HTERT RPE-1 (cell line): ENCODE measurements around the gene COL6A6.

Source experiments
- in situ Hi-C: fragments of 300-500 bp; cut with MboI; formaldehyde crosslinking; loops from 4 replicates; pipeline ENCODE4 v1.14.3; 2020; ENCODE audit warnings: low sequenced_read_pairs

The COL6A6 gene, protein sequence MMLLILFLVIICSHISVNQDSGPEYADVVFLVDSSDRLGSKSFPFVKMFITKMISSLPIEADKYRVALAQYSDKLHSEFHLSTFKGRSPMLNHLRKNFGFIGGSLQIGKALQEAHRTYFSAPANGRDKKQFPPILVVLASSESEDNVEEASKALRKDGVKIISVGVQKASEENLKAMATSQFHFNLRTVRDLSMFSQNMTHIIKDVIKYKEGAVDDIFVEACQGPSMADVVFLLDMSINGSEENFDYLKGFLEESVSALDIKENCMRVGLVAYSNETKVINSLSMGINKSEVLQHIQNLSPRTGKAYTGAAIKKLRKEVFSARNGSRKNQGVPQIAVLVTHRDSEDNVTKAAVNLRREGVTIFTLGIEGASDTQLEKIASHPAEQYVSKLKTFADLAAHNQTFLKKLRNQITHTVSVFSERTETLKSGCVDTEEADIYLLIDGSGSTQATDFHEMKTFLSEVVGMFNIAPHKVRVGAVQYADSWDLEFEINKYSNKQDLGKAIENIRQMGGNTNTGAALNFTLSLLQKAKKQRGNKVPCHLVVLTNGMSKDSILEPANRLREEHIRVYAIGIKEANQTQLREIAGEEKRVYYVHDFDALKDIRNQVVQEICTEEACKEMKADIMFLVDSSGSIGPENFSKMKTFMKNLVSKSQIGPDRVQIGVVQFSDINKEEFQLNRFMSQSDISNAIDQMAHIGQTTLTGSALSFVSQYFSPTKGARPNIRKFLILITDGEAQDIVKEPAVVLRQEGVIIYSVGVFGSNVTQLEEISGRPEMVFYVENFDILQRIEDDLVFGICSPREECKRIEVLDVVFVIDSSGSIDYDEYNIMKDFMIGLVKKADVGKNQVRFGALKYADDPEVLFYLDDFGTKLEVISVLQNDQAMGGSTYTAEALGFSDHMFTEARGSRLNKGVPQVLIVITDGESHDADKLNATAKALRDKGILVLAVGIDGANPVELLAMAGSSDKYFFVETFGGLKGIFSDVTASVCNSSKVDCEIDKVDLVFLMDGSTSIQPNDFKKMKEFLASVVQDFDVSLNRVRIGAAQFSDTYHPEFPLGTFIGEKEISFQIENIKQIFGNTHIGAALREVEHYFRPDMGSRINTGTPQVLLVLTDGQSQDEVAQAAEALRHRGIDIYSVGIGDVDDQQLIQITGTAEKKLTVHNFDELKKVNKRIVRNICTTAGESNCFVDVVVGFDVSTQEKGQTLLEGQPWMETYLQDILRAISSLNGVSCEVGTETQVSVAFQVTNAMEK (N-terminal part only)

DNA sequence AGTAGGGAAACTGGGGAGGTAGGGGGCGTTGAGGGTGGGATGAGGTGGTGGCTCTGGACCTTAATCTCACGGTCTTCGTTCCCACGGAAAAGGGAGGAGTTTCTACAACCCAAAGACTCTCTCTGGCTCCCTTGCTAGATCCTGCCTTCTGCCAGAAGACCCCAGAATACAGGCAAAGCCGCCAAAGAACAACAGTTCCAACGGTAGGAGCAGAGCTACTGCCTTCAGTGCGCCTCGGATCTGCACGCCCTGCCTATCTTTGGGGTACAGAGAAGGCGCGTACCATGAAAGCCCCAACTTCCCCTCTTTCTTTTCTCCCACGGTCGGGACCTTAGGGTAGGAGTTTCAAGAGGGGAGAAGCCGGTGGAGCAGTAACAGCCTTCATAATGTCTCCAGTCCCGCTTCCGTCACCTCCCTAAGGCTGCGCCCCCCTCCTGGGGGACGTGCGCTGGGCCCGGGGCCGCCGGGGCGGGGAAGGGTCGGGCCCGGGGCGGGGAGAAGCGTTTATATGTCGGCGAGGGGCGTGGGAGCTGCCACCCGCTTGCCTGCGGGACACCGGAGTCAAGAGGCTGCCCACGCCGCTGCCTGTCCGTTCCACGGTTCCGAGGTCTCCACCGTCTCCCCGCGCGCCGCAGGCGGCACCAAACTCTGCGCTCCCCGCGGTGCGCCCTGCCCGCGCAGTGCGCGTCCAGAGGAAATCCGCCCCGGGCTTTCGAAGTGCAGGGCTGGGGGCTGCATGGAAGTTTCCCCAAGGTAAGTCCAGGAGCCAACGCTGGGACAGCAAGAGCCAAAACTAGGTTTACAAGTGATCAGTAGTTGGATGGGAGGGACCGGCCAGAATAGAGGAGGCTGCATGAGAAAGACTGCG lies at the start of gene COL6A6:
TSS of gene COL6A6 (plus strand) at position 533 of the 868 bp plus-strand sequence. CDS start 43,188 bp downstream, outside the sequence.
- in situ Hi-C loops: no loop called here

DNA sequence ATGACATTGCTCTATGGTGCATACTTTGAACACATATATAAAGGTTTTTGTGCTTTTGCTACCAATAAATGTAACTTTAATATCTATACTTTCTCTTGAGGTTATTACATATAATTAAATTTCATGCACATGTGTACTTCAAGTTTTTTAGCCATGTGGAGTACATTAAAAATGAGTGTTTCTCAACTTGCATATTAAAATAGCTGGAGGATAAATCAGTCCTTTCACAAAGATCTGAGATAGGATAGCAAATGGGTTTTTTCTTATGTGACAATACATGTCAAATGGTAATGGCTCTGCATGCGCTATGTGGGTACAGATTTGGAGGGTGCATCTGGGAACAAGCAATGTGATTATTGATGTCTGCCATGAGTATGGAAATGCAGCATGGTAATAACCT lies 48.7 kb upstream of the COL6A6 start:
- in situ Hi-C loops: no loop called here

DNA sequence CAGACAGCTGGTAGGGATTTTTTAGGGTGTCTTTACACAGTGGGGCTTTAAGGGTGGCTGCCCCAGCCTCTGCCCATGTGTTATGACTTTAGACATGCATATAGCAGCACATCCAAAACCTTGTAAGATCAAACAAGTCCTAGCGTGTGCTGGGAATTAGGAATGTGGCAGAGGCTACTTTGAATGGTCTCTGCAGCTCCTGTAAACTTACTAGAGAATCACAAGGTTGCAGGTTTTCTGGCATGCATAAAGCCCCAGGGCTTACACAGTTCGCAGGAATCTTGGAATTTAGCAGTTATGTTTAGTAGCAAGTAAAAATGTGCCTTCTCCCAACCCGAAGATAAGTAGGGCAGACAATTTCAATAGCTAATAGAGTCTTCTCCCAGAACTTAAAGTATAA lies 46.9 kb upstream of the COL6A6 start:
- in situ Hi-C loops: no loop called here

DNA sequence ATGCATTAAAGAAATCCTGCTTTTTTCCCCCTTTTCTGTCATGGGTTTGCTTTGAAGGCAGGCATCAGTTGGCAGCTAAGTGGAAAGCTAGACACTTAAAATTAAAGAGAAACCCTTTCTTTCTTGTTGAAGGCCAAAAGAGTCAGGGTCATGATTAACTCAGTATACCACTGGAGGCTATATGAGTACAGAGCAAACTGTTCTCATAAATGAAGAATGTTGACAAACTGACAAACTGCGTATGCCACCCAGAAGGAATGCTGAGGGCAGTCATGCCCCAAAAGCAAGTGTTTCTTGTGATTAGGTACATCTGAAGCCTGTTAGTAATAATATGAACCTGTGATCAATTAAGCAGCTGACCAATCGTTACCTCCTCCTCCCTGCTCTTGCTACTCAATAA lies 43.6 kb upstream of the COL6A6 start:
- in situ Hi-C loops: no loop called here

DNA sequence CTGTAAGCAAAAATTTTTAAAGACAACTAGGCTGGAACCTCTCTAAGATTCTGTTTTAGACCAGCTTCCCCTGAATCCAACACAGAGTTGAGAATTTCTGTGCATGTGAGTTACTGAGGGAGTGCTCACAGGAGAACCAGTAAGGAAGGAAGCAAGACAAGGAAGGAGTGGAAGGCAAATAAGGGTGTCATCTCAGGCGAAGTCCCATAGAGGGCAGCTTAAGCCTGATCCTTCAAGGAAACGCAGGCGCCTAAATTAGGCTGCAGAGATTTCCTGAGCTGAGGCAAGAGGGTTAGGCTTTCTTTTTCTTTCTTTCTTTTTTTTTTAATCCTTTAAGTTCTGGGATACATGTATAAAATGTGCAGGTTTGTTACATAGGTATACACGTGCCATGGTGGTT lies 36.2 kb upstream of the COL6A6 start:
- in situ Hi-C loops: no loop called here

DNA sequence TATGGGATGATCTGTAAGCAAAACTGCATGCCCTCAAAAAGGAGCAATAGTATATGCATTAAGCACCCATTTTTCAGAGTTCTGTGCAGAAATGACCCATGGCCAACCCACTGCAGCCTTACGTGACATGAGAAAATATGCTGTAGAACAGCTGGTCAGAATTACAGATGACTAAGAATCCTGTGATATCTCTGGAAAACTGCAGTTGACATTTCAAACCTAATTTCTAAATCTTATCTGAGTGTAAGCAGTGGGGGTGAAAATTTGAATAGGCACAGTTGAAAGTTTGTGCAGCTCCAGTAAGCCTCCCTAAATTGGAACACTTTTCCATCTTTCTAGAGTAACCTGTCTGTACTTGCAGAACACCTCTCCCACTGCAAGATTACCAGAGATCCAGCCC lies 28.7 kb upstream of the COL6A6 start:
- in situ Hi-C loops: no loop called here

DNA sequence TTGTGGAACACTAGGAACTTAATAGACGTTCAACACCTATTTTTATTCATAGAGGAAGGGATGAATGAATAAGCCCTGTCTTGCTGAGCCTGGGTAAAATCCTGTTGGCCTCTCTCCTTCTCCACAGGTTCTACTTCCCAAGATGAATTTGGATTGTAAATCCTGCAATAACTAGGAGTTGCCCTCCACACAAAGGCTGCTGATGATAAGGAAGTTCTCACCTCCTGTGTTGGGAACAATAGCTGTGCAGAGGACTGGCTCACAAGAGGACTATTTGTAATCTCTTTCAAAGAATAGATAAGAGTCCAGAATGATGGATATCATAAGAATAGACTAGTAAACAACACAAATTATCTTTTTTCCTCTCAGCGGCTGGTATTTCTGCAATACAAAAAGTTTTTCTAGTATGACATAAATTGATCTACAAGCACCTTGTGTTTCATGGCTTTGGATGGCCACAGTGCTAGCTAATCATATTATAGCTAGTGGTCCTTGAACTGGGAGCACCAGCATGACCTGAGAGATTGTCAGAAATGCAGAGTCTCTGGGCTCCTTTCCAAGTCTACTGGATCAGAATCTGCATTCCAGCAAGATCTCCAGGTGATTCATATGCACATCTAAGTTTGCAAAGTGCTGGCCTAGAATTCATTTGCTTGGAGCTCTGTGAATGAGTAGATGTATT lies 28.1 kb upstream of the COL6A6 start:
- in situ Hi-C loops: no loop called here

DNA sequence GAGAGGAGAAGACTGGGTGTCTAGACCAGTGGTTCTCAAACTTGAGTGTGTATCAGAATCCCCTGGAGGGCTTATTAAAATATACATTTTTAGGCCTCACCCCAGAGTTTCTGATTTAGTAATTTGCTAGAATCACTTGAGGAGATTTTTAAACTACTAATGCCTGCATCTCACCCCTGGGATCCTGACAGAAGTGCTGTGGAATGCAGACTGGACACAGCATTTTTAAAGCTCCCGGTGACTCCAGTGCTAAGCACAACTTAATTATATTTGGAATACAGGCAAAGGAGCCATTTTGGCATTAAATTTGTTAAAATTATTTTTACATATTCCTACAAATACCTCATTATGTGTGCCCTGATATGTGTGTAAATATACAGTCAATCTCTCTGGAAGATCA lies 26.7 kb upstream of the COL6A6 start:
- in situ Hi-C loops: no loop called here

DNA sequence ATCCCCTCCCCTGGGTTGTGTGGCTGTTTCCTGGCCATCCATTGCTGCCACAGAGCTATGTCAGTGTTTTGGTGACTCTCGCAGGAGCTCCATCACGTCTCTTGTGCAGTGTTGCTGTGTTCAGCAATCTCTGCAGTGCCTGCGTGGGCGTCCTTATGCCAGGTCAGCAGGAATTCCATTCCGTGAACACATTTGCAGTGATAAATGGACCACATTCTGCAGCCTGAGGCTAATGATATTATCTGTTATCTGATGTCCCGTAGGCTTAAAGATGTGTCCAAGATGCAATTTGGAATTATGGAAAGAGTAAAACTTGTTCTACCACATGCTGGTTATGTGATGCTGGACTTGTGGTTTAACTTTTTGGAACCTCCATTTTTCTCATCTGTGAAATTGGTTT lies 25.5 kb upstream of the COL6A6 start:
- in situ Hi-C loops: no loop called here

DNA sequence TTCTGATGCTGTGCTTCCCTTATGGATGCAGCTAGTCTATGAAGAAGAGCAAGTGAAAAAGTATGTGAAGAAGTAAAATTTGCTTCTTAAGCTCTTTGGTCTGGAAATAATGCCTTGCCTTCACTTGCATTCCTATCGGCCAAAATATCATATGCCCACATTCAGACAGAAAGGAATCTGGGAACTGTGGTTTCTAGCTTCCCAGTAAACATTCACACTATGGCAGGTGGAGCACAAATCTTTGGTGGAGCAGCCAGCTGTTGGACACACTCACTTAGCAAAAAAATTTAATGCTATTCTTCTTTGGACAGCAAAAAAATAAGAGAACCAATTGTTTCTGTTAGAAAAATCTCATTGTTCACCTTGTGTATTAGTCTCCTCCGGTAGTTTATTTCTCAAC lies 12.3 kb upstream of the COL6A6 start:
- in situ Hi-C loops: no loop called here

DNA sequence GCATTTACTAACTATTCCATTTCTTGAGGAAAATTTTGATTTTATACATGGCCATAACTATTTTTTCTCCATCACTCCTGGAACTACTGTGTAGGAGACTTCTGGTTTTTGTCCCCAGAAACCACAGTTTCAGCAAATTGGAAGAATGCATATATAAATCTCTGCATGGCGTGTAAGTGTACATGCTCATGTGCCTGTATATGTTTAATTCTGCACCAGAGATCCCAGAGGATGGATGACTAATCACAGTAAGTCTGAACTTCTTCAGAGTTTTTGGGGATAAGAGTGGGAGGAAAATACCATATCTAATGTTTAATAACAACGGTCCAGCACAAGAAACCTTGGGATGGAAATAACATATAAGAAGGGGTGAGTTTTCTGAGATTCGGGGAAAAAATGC lies 10.9 kb upstream of the COL6A6 start:
- in situ Hi-C loops: no loop called here

DNA sequence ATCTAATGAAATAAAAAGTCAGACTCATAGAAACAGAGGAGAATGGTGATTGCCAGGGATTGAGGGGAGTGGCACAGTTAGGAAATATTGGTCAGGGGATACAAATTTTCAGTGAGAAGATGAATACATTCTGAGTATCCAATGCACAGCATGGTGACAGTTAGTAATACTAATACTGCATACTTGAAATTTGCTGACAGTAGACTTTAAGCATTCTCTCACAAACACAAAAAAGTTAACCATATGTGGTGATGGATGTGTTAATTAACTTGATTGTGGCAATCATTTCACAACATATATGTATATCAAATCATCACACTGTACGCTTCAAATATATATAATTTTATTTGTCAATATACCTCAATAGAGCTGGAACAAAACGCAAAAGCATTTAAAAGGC lies 9.2 kb upstream of the COL6A6 start:
- in situ Hi-C loops: no loop called here

DNA sequence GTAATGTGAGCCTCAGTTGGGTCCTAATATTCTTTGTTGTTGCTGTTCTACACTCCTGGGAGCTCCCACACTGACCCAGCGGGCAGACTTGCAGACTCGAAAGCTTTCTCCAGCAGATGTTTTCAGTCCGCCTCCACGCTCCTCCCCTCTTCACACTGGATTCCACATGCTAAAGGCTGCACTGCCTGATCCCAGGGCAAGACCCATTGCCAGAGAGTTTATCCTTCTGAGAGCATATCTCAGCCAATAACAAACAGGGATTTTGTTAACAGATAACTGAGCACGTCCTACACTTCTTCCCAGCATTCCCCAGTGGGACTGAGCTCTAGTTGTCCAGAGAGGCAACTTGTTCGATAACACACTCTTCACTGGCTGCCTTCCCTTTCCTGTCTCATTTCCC lies 8.0 kb upstream of the COL6A6 start:
- in situ Hi-C loops: no loop called here

DNA sequence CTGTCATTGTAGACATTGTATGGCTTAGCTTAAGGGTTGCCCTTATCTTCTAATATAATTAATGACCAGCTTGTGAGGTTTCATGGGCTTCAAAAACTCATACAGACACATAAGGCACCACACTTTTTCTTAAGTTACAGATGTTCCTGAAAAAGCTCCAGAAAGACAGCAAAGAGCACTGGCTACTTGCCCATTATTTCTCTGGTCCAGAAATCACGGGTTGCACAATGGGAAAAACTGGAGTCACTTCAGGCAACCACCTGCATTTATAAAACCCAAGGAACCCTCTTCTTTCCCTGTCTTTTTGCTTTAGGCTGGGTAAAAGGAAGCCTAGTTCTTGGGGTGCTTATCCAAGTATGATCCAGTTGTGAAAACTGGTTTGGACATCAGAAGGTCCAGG lies 2.3 kb upstream of the COL6A6 start:
- in situ Hi-C loops: no loop called here

DNA sequence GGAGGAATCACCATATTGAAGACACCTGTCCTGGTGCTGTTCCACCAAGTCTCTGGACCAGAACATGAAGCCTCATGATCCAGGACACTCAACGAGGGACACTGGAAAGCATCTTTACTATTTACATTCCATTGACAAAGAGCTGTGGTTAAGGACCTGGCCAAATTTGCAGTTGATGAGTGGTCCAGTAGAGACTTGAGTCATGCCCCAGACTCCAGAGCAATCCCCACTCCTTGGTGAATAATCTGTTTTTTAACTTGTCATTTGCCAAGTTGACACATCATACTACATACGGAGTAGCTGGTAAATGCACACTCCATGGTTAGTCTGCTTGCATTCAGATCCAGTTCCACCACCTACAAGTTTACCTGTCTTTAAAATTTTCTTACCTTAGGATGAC lies 1.2 kb upstream of the COL6A6 start:
- in situ Hi-C loops: no loop called here

DNA sequence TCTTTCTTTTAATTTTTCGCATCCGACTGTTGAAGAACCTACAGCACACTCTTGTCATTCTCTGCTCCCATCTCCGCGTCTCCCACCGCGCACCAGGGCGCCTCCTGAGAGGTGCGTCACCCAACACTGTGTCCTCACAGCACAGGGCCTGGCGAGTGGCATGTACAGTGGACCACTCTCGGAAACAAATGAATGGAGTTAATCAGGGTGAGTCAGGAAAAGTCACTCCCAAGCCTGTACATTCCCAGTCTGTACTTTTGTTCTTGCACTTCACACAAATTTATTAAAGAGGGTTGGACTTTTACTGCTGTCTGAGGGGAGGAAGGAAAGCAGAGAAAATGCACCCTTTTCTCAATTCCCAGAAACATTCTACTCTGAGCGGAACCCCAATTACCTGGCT lies 625 bp downstream of the COL6A6 start:
- in situ Hi-C loops: no loop called here

DNA sequence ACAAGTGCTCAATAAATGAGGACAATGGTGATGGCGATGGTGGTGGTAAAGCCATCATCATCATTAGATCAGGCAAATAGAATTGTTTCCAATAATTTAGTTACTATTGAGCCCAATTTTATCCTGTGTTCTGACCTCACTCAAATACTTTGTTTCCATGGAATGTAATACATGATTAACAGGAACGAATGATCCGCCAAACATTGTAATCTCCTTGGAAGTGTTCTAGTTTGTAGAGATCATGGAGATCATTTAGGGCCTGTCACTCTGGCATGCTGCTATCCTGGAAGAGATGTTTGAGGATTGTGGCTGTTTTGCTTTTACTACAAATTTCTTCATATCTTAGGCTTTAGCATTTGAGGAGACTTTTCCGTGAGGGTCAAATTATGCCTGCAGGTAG lies 2.8 kb downstream of the COL6A6 start:
- in situ Hi-C loops: no loop called here

DNA sequence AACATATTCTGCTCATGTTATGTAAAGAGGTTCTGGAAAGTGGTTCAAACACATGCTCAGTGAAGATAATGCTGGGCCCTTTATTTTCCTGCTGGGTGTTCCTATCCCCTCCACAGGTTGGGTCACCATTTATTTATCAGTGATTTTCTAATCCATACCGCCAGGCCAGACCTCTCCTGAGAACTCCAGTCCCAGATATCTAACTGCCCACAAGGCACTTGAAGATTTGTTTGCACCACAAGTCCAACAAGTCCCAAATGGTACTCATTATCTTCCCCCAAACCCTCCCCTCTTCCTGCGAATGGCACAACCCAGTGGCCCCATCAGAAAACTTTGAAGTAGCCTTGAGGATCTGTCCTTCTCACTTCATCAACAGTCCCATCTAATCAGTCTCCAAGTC lies 5.4 kb downstream of the COL6A6 start:
- in situ Hi-C loops: no loop called here

DNA sequence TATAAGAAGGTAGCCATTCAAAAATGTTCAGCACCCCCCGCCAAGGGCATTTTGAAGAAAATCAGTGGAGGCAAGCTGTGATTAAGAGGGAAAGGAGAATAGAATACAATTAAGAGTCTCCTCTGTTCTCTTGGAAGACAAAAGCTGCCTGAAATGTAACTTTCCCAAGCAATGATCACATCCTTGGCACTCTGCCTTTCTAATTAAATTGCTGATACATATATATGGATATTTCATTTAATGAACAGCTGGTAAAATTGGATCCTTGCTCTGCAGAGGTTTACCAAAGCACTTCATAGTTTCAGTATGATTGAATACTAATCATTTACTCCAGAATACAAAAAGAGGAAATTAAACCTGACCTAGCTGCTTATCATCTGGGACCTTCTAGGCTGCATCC lies 10.4 kb downstream of the COL6A6 start:
- in situ Hi-C loops: no loop called here

DNA sequence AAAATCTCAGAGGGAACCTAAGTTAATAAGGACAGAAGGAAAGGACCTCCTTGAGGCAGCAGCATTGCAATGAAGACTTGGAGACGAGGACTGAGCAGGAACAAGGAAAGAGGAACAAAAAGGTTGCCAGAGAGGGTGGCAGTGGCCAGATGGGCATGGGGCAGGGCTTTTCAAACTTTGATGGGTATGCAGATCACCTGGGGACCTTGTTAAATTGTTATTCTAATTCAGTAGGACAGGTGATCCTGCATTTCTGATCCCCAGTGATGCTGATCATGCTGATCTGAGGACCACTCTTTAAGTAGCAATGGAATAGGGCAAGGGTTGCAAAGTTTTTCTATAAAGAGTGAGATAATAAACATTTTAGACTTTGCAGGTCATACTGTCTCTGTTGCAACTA lies 11.1 kb downstream of the COL6A6 start:
- in situ Hi-C loops: no loop called here
